A549 (cell line): Measurements from ENCODE around the gene PRDM11.

Source experiments
- CTCF ChIP-seq: fragments of >200 bp; sonication (Bioruptor Twin); formaldehyde crosslinking; IDR thresholded peaks from 3 replicates; pipeline ENCODE4 v1.5.1; 2016
- EP300 ChIP-seq, 2 experiments: fragments of >200 bp; sonication (Bioruptor Twin); formaldehyde crosslinking; IDR thresholded peaks; 2 replicates in 1 of 2; 3 replicates in 1 of 2; pipeline ENCODE4 v1.6.1; 2016 to 2017
- FOSB ChIP-seq: fragments of 250-450 bp; sonication (Bioruptor Pico); IDR thresholded peaks from 2 replicates; pipeline ENCODE4 v1.5.0; 2020; ENCODE audit warnings: mild to moderate bottlenecking, moderate library complexity
- HES2 ChIP-seq: fragments of >200 bp; sonication (Bioruptor Twin); formaldehyde crosslinking; IDR thresholded peaks from 2 replicates; pipeline ENCODE4 v1.6.1; 2016
- HOXA7 ChIP-seq: fragments of 250-450 bp; sonication (Bioruptor Pico); IDR thresholded peaks from 2 replicates; pipeline ENCODE4 v1.5.0; 2020; ENCODE audit warnings: mild to moderate bottlenecking, moderate library complexity
- POLR2AphosphoS2 ChIP-seq: conservative IDR thresholded peaks from 2 replicates; pipeline ENCODE4 v1.6.1; 2012; ENCODE audit warnings: low read length, improper control_type of control experiment, inconsistent platforms

- TF ChIP-seq FOSB (CRISPR knock-in tag) (no peak), POLR2AphosphoS2 (no peak), EP300 (IDR thresholded peaks at IDR 0.05) (no peak), CTCF (no peak), HES2 (no peak), HOXA7 (CRISPR knock-in tag) (no peak)
These were observed 1.4 kb upstream of the PRDM11 start for GRCh38 chr11:45145083-45145378.
